ENCODE measurements around the gene MAP4K4. TPM values are rescaled to one million over a fixed set of nuclear protein-coding genes. Genes with fewer than 3 reads are reported as not detected.

Gene MAP4K4
- total RNA-seq, 1 donor from 2014 or later, result 115 TPM

DNA sequence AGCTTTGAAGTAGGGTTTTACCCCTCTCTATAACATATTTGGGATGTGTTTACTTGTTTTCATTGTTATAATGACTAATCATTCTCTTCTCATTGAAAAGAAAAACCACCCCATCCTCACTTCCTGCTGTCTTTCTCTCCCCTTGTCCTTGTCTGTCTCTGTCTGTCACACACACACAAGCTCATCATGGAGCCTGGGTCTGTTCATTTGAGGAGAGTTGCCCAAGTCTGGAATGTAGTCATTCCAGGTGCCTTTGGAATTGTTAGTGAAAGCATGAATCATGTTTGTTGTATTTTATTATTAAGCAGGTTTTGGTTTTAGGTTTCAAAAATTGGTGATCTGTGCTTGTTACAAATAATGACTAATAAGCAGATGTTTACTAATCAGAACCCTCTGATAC is 160.7 kb downstream of the MAP4K4 start:
- TF ChIP-seq, protein P1, sequence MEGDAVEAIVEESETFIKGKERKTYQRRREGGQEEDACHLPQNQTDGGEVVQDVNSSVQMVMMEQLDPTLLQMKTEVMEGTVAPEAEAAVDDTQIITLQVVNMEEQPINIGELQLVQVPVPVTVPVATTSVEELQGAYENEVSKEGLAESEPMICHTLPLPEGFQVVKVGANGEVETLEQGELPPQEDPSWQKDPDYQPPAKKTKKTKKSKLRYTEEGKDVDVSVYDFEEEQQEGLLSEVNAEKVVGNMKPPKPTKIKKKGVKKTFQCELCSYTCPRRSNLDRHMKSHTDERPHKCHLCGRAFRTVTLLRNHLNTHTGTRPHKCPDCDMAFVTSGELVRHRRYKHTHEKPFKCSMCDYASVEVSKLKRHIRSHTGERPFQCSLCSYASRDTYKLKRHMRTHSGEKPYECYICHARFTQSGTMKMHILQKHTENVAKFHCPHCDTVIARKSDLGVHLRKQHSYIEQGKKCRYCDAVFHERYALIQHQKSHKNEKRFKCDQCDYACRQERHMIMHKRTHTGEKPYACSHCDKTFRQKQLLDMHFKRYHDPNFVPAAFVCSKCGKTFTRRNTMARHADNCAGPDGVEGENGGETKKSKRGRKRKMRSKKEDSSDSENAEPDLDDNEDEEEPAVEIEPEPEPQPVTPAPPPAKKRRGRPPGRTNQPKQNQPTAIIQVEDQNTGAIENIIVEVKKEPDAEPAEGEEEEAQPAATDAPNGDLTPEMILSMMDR (conservative IDR thresholded peaks at IDR 0.05; ENCODE audit: low read depth, low read length), result no peak
- DNase-seq (ENCODE audit: low read depth), result peak; percentile 22

DNA sequence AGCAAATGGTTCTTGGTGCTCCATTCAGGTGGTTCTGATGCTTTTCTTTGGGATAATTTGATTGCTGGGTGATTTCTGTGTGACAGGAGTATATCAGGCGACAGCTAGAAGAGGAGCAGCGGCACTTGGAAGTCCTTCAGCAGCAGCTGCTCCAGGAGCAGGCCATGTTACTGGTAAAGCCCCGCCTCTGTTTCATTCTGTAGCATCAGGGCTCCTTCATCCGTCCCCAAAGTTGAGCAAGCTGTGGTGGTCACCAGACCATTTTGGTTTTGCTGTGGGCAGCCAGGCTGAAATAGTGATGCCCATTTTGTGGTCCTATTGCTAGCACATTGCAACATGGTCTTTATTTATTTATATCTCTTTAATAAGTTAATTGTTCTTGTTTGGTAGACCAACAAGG is 161.4 kb downstream of the MAP4K4 start:
- TF ChIP-seq, protein P1 (conservative IDR thresholded peaks at IDR 0.05; ENCODE audit: low read depth, low read length), result no peak
- DNase-seq (ENCODE audit: low read depth), result peak; percentile 41
- H3K4me3 ChIP-seq (ENCODE audit: low read depth, low read length), result no peak overlapping the region

More for the DNA sequence above, 160.7 kb downstream of the MAP4K4 start:
- H3K4me3 ChIP-seq (ENCODE audit: low read depth, low read length), result no peak overlapping the region

DNA sequence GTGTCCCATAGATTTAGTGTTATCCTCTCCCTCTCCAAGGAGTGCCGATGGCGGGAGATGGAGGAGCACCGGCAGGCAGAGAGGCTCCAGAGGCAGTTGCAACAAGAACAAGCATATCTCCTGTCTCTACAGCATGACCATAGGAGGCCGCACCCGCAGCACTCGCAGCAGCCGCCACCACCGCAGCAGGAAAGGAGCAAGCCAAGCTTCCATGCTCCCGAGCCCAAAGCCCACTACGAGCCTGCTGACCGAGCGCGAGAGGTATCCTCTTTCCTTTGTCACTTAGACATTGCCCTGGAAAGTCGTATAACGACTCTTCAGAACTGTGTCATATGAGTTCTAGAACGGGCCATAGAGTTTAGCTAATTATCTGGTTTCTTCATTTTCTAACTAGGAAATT is 162.1 kb downstream of the MAP4K4 start:
- H3K4me3 ChIP-seq (ENCODE audit: low read depth, low read length), result no peak overlapping the region
- TF ChIP-seq, protein P1 (conservative IDR thresholded peaks at IDR 0.05; ENCODE audit: low read depth, low read length), result no peak
- no peak for DNase-seq (ENCODE audit: low read depth)

DNA sequence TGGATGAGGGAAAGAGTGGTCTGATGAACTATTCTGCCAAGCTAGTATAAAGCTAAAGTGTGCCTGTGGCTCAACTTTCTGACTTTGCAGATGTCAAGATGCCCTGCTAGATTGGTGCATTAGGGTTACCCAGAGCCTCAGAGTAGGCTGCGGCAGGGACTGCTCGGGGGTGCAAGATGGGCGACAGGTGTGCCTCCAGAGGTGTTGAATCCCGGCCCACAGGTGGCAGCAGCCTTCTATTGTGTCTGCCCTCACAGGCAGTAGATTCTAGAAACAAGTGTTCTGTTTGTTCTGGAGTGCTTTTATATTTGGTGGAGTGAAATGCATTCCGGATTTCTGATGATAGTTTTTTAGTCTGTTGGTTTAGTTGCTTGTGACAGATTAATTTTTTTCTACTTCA is 162.7 kb downstream of the MAP4K4 start:
- TF ChIP-seq, protein P1 (conservative IDR thresholded peaks at IDR 0.05; ENCODE audit: low read depth, low read length), result peak; percentile 3
- H3K4me3 ChIP-seq (ENCODE audit: low read depth, low read length), result no peak overlapping the region
- no peak for DNase-seq (ENCODE audit: low read depth)

DNA sequence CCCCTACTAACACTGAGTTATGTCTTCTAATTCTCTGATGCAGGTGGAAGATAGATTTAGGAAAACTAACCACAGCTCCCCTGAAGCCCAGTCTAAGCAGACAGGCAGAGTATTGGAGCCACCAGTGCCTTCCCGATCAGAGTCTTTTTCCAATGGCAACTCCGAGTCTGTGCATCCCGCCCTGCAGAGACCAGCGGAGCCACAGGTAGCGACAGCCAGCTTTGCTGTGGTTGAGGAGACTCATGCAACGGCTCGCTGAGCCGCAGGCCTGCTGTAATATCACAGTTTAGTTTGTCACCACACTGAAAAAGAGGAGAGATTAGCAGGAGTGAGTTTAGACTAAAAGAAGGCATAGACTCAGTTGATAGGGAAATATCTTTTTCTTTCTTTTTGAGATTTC is 163.3 kb downstream of the MAP4K4 start:
- DNase-seq (ENCODE audit: low read depth), result no peak
- no peak overlapping the region for H3K4me3 ChIP-seq (ENCODE audit: low read depth, low read length)
- TF ChIP-seq, protein P1 (conservative IDR thresholded peaks at IDR 0.05; ENCODE audit: low read depth, low read length), result no peak

DNA sequence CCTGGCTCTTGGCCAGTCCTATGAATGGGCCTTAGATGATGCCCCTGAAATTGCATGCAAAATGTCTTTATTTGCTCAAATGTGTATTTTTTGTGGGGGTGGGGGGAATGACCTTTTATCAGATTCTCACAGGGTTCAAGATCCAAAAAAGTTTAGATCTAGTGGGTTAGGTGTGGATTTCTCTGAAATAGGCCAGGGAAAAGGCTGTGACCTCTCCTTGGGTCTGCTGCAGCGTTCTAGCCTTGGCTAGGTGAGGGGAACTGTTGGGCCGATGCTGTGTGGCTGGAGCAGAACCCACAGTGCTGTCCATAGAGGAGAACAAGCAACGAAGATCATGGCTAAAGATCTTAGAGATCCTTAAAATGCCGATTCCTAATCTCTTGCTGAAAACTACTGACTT is 163.9 kb downstream of the MAP4K4 start:
- TF ChIP-seq, protein P1 (conservative IDR thresholded peaks at IDR 0.05; ENCODE audit: low read depth, low read length), result no peak
- no peak overlapping the region for H3K4me3 ChIP-seq (ENCODE audit: low read depth, low read length)
- DNase-seq (ENCODE audit: low read depth), result no peak

DNA sequence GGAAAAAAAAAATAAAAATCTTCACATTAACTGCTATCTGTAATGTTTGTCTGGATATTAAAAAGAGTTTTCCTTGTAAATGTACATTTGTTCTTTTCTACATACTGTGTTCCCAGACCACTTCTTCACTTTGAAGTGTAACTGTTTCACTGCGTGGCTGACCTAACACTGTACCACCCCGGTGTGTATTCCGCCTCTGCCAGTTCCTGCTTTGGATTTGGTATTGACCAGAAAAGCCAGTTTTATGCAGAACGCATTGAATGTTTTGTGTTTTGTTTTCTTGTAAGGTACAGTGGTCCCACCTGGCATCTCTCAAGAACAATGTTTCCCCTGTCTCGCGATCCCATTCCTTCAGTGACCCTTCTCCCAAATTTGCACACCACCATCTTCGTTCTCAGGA is 166.0 kb downstream of the MAP4K4 start:
- DNase-seq (ENCODE audit: low read depth), result no peak
- no peak overlapping the region for H3K4me3 ChIP-seq (ENCODE audit: low read depth, low read length)
- TF ChIP-seq, protein P1 (conservative IDR thresholded peaks at IDR 0.05; ENCODE audit: low read depth, low read length), result no peak

All from epithelial cell of proximal tubule (primary cell).